ENCODE data around the gene TBC1D14. TPM values are rescaled to one million over a fixed set of nuclear protein-coding genes. Genes with fewer than 3 reads are reported as not detected.
A peak's percentile ranks its signal among the peaks of the same experiment; 100 is the strongest.

TBC1D14 gene
- total RNA-seq, 1 experiment from 2014 or later, result 35.2 TPM

DNA sequence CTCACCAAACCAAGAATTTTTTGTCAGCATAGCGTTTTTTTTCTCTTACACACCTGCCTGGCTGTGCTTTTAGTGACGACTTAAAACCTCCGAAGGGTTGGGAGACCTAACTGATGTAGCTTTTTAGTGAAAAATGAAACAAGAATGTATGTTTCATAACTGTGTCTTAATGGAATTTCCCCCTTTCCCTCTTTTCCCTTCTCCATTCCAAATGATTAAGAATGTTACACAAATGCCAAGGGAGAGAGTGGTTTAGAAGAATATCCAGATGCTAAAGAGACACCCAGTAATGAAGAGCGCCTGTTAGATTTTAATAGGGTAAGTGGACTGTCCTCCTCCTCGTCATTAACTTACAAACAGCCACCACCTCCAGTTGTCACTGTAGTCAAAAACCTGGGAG is 33.2 kb upstream of the TBC1D14 start:
- peaks cover 5% of the 10 kb centered on the region; the same call in 1 of the 2 replicates for H3K36me3 ChIP-seq (ENCODE audit: insufficient read depth, low read length)
- no peak overlapping the region for H3K27ac ChIP-seq (ENCODE audit: low read length)

DNA sequence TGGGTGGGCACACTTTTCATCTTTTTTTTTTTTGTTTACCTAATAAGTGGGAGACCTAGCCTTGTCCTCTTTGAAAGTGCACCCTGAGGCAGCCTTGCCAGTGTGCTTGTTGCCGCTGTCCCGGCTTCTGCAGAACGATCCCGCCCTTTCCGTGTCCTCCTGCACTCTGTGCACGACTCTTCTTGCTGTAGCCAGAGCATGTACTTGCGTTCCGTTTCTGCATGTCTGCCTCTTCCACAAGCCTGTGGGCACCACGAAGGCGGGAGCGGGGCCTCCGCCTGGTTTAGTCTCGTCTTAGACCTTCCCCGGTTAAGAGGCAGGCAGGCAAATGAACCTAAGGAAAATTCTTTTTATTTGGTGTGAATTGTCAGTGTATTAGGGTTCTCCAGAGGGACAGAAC is 32.6 kb upstream of the TBC1D14 start:
- Histone ChIP-seq H3K36me3 (ENCODE audit: insufficient read depth, low read length) (peaks cover 5% of the 10 kb centered on the region; the same call in 1 of the 2 replicates), H4K20me1 (ENCODE audit: insufficient read depth, low read depth, low read length) (no peaks in the 10 kb centered on the region), H3K27ac (ENCODE audit: low read length) (no peak overlapping the region), H3K9ac (ENCODE audit: low read length) (no peak overlapping the region), H3K27me3 (ENCODE audit: low read length) (no peaks in the 10 kb centered on the region), H3K4me3 (ENCODE audit: low read length) (no peak overlapping the region), H3K9me3 (ENCODE audit: low read length) (no peaks in the 10 kb centered on the region), H3K9me2 (replicated peaks; ENCODE audit: insufficient read depth, low read length) (no peaks in the 10 kb centered on the region), H3K79me2 (ENCODE audit: low read length) (0 out of 2 replicates have a peak, but pooled peaks cover 6% of the 10 kb centered on the region), H3K4me2 (ENCODE audit: low read depth, low read length, poor library complexity, severe bottlenecking) (no peak overlapping the region), H2AFZ (ENCODE audit: low read length) (no peak overlapping the region), H3K4me1 (ENCODE audit: low read length) (peaks cover 39% of the 10 kb centered on the region)
- no peak for DNase-seq

More for the DNA sequence above, 33.2 kb upstream of the TBC1D14 start:
- Histone ChIP-seq H3K9me2 (replicated peaks; ENCODE audit: insufficient read depth, low read length) (no peaks in the 10 kb centered on the region), H3K9ac (ENCODE audit: low read length) (no peak overlapping the region), H3K9me3 (ENCODE audit: low read length) (no peaks in the 10 kb centered on the region), H3K79me2 (ENCODE audit: low read length) (0 out of 2 replicates have a peak, but pooled peaks cover 6% of the 10 kb centered on the region), H3K4me2 (ENCODE audit: low read depth, low read length, poor library complexity, severe bottlenecking) (no peak overlapping the region), H3K4me1 (ENCODE audit: low read length) (peaks cover 46% of the 10 kb centered on the region), H4K20me1 (ENCODE audit: insufficient read depth, low read depth, low read length) (no peaks in the 10 kb centered on the region), H2AFZ (ENCODE audit: low read length) (no peak overlapping the region), H3K27me3 (ENCODE audit: low read length) (no peaks in the 10 kb centered on the region), H3K4me3 (ENCODE audit: low read length) (no peak overlapping the region)
- no peak for DNase-seq

GRCh38 chr4:6878451-6879059 is 31.1 kb upstream of the TBC1D14 start:
- Histone ChIP-seq H3K27me3 (ENCODE audit: low read length) (no peaks in the 10 kb centered on the region), H3K79me2 (ENCODE audit: low read length) (0 out of 2 replicates have a peak, but pooled peaks cover 6% of the 10 kb centered on the region), H3K9ac (ENCODE audit: low read length) (no peak overlapping the region), H3K9me2 (replicated peaks; ENCODE audit: insufficient read depth, low read length) (no peaks in the 10 kb centered on the region), H2AFZ (ENCODE audit: low read length) (no peak overlapping the region), H3K4me3 (ENCODE audit: low read length) (no peak overlapping the region), H3K27ac (ENCODE audit: low read length) (no peak overlapping the region), H3K4me2 (ENCODE audit: low read depth, low read length, poor library complexity, severe bottlenecking) (no peak overlapping the region), H4K20me1 (ENCODE audit: insufficient read depth, low read depth, low read length) (no peaks in the 10 kb centered on the region), H3K36me3 (ENCODE audit: insufficient read depth, low read length) (no peaks in the 10 kb centered on the region; the same call in 1 of the 2 replicates), H3K9me3 (ENCODE audit: low read length) (no peaks in the 10 kb centered on the region), H3K4me1 (ENCODE audit: low read length) (peaks cover 24% of the 10 kb centered on the region)
- DNase-seq, result no peak

DNA sequence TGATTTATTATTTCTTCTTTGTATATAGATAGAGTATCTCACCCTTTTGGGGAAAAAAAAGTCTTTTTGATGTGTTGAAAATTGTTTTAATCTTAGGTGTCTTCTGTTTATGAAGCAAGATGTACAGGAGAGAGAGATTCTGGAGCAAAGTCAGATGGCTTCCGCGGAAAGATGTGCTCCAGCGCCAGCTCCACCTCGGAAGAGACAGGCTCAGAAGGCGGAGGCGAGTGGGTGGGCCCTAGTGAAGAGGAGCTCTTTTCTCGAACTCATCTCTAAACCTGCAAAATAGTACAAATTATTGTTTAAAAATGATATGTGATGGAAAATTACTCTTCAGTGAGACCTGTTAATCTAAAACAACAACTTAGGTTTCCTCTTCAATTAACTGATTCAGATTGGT is 28.9 kb upstream of the TBC1D14 start:
- no peaks in the 10 kb centered on the region for H3K9me2 ChIP-seq (replicated peaks; ENCODE audit: insufficient read depth, low read length)
- no peak overlapping the region for H3K27ac ChIP-seq (ENCODE audit: low read length)
- 0 out of 2 replicates have a peak, but pooled peaks cover 6% of the 10 kb centered on the region for H3K79me2 ChIP-seq (ENCODE audit: low read length)
- H3K4me1 ChIP-seq (ENCODE audit: low read length), result peaks cover 5% of the 10 kb centered on the region
- no peak overlapping the region for H3K4me2 ChIP-seq (ENCODE audit: low read depth, low read length, poor library complexity, severe bottlenecking)
- H3K27me3 ChIP-seq (ENCODE audit: low read length), result no peaks in the 10 kb centered on the region
- no peak for DNase-seq
- no peak overlapping the region for H3K9ac ChIP-seq (ENCODE audit: low read length)
- no peaks in the 10 kb centered on the region; the same call in 1 of the 2 replicates for H3K36me3 ChIP-seq (ENCODE audit: insufficient read depth, low read length)
- H4K20me1 ChIP-seq (ENCODE audit: insufficient read depth, low read depth, low read length), result no peaks in the 10 kb centered on the region
- no peak overlapping the region for H2AFZ ChIP-seq (ENCODE audit: low read length)
- H3K4me3 ChIP-seq (ENCODE audit: low read length), result no peak overlapping the region
- no peaks in the 10 kb centered on the region for H3K9me3 ChIP-seq (ENCODE audit: low read length)

DNA sequence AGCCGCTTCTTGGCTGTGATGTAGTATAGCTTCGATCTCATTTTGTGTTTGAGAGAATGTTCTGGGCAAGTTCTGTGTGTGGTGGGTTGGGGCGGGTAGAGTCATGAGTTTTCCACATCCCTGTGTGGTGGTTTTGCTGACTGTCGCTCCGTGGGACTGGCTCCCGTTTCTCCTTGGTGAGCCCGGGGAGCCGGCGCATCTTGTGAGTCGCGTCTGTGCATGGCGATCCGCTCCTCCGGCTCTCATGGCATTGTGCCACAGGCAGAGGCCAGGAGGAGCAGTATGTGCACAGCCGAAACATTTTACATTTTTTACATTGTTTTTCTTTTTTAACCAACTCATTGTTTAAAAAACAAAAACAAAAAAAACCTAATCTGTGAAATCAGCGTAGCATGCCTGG is 27.7 kb upstream of the TBC1D14 start:
- Histone ChIP-seq H4K20me1 (ENCODE audit: insufficient read depth, low read depth, low read length) (no peaks in the 10 kb centered on the region), H3K27ac (ENCODE audit: low read length) (no peak overlapping the region), H3K9ac (ENCODE audit: low read length) (no peak overlapping the region), H3K27me3 (ENCODE audit: low read length) (no peaks in the 10 kb centered on the region), H3K36me3 (ENCODE audit: insufficient read depth, low read length) (no peaks in the 10 kb centered on the region; the same call in 1 of the 2 replicates), H2AFZ (ENCODE audit: low read length) (no peak overlapping the region), H3K4me2 (ENCODE audit: low read depth, low read length, poor library complexity, severe bottlenecking) (no peak overlapping the region), H3K9me2 (replicated peaks; ENCODE audit: insufficient read depth, low read length) (no peaks in the 10 kb centered on the region), H3K4me1 (ENCODE audit: low read length) (no peaks in the 10 kb centered on the region), H3K79me2 (ENCODE audit: low read length) (no peaks in the 10 kb centered on the region), H3K4me3 (ENCODE audit: low read length) (no peak overlapping the region), H3K9me3 (ENCODE audit: low read length) (no peaks in the 10 kb centered on the region)
- no peak for DNase-seq

DNA sequence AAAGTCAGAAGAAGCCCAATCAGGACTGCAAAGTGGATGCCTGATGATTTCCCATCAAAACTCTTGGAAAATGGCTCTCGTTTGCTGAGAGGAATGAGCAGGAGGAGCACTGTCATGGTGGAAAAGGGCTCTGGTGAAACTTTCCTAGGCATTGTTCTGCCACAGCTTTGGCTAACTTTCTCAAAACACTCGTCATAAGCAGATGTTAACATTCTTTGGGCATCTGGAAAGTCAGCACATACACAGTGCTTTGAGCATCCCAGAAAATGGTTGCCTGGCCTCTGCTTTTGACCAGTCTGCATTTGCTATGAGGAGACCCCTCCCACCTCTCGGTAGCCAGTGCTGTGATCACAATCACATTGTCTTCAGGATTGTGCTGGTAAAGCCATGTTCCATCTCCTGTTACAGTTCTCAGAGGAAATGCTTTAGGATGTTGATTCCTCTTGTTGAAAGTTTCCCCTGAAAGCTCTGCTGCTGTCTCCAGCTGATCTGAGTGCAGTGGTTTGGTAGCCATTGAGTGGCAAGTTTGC is 25.2 kb upstream of the TBC1D14 start:
- Histone ChIP-seq H3K27ac (ENCODE audit: low read length) (no peak overlapping the region), H3K79me2 (ENCODE audit: low read length) (no peaks in the 10 kb centered on the region), H2AFZ (ENCODE audit: low read length) (no peak overlapping the region), H3K4me2 (ENCODE audit: low read depth, low read length, poor library complexity, severe bottlenecking) (no peak overlapping the region), H3K4me3 (ENCODE audit: low read length) (no peak overlapping the region), H3K9me3 (ENCODE audit: low read length) (no peaks in the 10 kb centered on the region), H4K20me1 (ENCODE audit: insufficient read depth, low read depth, low read length) (no peaks in the 10 kb centered on the region), H3K4me1 (ENCODE audit: low read length) (no peaks in the 10 kb centered on the region), H3K9ac (ENCODE audit: low read length) (no peak overlapping the region), H3K27me3 (ENCODE audit: low read length) (no peaks in the 10 kb centered on the region), H3K9me2 (replicated peaks; ENCODE audit: insufficient read depth, low read length) (no peaks in the 10 kb centered on the region), H3K36me3 (ENCODE audit: insufficient read depth, low read length) (no peaks in the 10 kb centered on the region)
- no peak for DNase-seq

- peak; percentile 61 for DNase-seq
- no peak overlapping the region for H3K4me2 ChIP-seq (ENCODE audit: low read depth, low read length, poor library complexity, severe bottlenecking)
- no peaks in the 10 kb centered on the region for H3K27me3 ChIP-seq (ENCODE audit: low read length)
- H3K4me1 ChIP-seq (ENCODE audit: low read length), result no peaks in the 10 kb centered on the region
- H3K9ac ChIP-seq (ENCODE audit: low read length), result no peak overlapping the region
- H4K20me1 ChIP-seq (ENCODE audit: insufficient read depth, low read depth, low read length), result no peaks in the 10 kb centered on the region
- H3K9me3 ChIP-seq (ENCODE audit: low read length), result no peaks in the 10 kb centered on the region
- H2AFZ ChIP-seq (ENCODE audit: low read length), result no peak overlapping the region
- no peak overlapping the region for H3K27ac ChIP-seq (ENCODE audit: low read length)
- no peaks in the 10 kb centered on the region for H3K79me2 ChIP-seq (ENCODE audit: low read length)
- no peaks in the 10 kb centered on the region for H3K9me2 ChIP-seq (replicated peaks; ENCODE audit: insufficient read depth, low read length)
- H3K4me3 ChIP-seq (ENCODE audit: low read length), result no peak overlapping the region
- no peaks in the 10 kb centered on the region; the same call in 1 of the 2 replicates for H3K36me3 ChIP-seq (ENCODE audit: insufficient read depth, low read length)
Measured at GRCh38 chr4:6885953-6886557, 23.6 kb upstream of the TBC1D14 start.

DNA sequence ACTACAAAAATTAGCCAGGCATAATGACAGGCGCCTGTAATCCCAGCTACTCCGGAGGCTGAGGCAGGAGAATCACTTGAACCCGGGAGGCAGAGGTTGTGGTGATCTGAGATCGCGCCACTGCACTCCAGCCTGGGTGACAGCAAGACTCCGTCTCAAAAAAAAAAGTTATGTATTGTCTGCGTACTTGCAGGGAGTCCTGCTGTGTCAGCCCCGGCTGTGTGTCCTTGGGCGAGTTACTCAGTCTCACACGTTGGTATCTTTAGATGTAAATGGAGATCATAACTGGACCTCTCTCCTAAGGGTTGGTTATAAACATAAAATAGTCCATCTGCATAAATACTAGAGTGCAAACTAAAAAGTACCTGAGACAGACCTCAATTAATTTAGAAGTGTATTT is 22.7 kb upstream of the TBC1D14 start:
- Histone ChIP-seq H3K9me2 (replicated peaks; ENCODE audit: insufficient read depth, low read length) (no peaks in the 10 kb centered on the region), H3K27ac (ENCODE audit: low read length) (no peak overlapping the region), H3K79me2 (ENCODE audit: low read length) (no peaks in the 10 kb centered on the region), H3K27me3 (ENCODE audit: low read length) (no peaks in the 10 kb centered on the region), H3K36me3 (ENCODE audit: insufficient read depth, low read length) (no peaks in the 10 kb centered on the region; the same call in 1 of the 2 replicates), H4K20me1 (ENCODE audit: insufficient read depth, low read depth, low read length) (no peaks in the 10 kb centered on the region), H3K4me3 (ENCODE audit: low read length) (no peak overlapping the region), H2AFZ (ENCODE audit: low read length) (no peak overlapping the region), H3K9ac (ENCODE audit: low read length) (no peak overlapping the region), H3K4me2 (ENCODE audit: low read depth, low read length, poor library complexity, severe bottlenecking) (no peak overlapping the region), H3K9me3 (ENCODE audit: low read length) (no peaks in the 10 kb centered on the region), H3K4me1 (ENCODE audit: low read length) (no peaks in the 10 kb centered on the region)
- DNase-seq, result no peak

Measured in Karpas-422 (cell line).